BLaER1 treated with 17β-estradiol and CSF1 and Interleukin-3, amounts not matched to agents 10 nM and 100 nM (cell line): ENCODE measurements around the gene IL1A.

Experiments
- H3K27ac ChIP-seq, 11 experiments: shearing (Covaris generic); formaldehyde crosslinking; 2 replicates each; pipeline ENCODE4 v1.8.1; 2022
- H3K27me3 ChIP-seq, 11 experiments: shearing (Covaris generic); formaldehyde crosslinking; 2 replicates each; pipeline ENCODE4 v1.8.1; 2022
- H3K36me3 ChIP-seq, 11 experiments: shearing (Covaris generic); formaldehyde crosslinking; 2 replicates each; pipeline ENCODE4 v1.8.1; 2022
- H3K4me1 ChIP-seq, 10 experiments: shearing (Covaris generic); formaldehyde crosslinking; 2 replicates each; pipeline ENCODE4 v1.8.1; 2022
- H3K4me2 ChIP-seq, 11 experiments: shearing (Covaris generic); formaldehyde crosslinking; 2 replicates each; pipeline ENCODE4 v1.8.1; 2022
- H3K4me3 ChIP-seq, 10 experiments: shearing (Covaris generic); formaldehyde crosslinking; 2 replicates each; pipeline ENCODE4 v1.8.1; 2022
- H3K9ac ChIP-seq, 11 experiments: shearing (Covaris generic); formaldehyde crosslinking; 2 replicates each; pipeline ENCODE4 v1.8.1; 2022
- H3K9me3 ChIP-seq, 11 experiments: shearing (Covaris generic); formaldehyde crosslinking; replicated peaks in 1 of 11; 2 replicates each; pipeline ENCODE4 v1.8.1; 2022
- H4K20me1 ChIP-seq, 11 experiments: shearing (Covaris generic); formaldehyde crosslinking; 2 replicates each; pipeline ENCODE4 v1.8.1; 2022
- Cebpa-rat ChIP-seq, 11 experiments: shearing (Covaris generic); IDR thresholded peaks; 2 replicates each; pipeline ENCODE4 v1.8.1; 2022

Gene IL1A

GRCh38 chr2:112803691-112804521 lies 19.6 kb upstream of the IL1A start:
- Histone ChIP-seq H3K27me3 (no peaks in the 10 kb centered on the region), H3K9me3 (peaks cover 15 to 66% (median 50%) of the 10 kb centered on the region in 11 experiments), H3K36me3 (peaks cover 0 to 6% (median 0%) of the 10 kb centered on the region in 11 experiments; a peak in 3 of 22 replicates), H3K4me3 (no peak overlapping the region), H3K4me1 (peaks cover 21 to 41% (median 36%) of the 10 kb centered on the region in 10 experiments), H3K4me2 (peak overlapping the region in 6 of 11 experiments; percentile 4 to 44 (median 12); a peak in 6 of 22 replicates), H4K20me1 (no peaks in the 10 kb centered on the region), H3K9ac (no peak overlapping the region), H3K27ac (peak overlapping the region in 4 of 11 experiments; percentile 0 to 59 (median 49); a peak in 6 of 22 replicates)
- TF ChIP-seq Cebpa-rat (IDR thresholded peaks at IDR 0.05): no peak

GRCh38 chr2:112800881-112801583 lies 16.7 kb upstream of the IL1A start:
- Histone ChIP-seq H3K27me3 (no peaks in the 10 kb centered on the region), H3K9ac (no peak overlapping the region), H3K4me1 (peaks cover 36 to 67% (median 55%) of the 10 kb centered on the region in 10 experiments), H3K9me3 (peaks cover 0 to 50% (median 33%) of the 10 kb centered on the region in 11 experiments; a peak in 15 of 22 replicates), H3K27ac (peak overlapping the region in 9 of 11 experiments; percentile 15 to 87 (median 78); a peak in 13 of 22 replicates), H3K36me3 (no peaks in the 10 kb centered on the region; a peak in 1 of 22 replicates), H3K4me3 (no peak overlapping the region), H3K4me2 (peak overlapping the region in 9 of 11 experiments; percentile 17 to 84 (median 42); a peak in 12 of 22 replicates), H4K20me1 (no peaks in the 10 kb centered on the region)
- TF ChIP-seq Cebpa-rat (IDR thresholded peaks at IDR 0.05): no peak

- no peak for TF ChIP-seq Cebpa-rat (IDR thresholded peaks at IDR 0.05)
- Histone ChIP-seq H3K27ac (peak overlapping the region; percentile 2 to 87 (median 80); a peak in 20 of 22 replicates), H3K4me1 (peaks cover 46 to 78% (median 68%) of the 10 kb centered on the region in 10 experiments), H3K27me3 (no peaks in the 10 kb centered on the region), H3K9me3 (peaks cover 0 to 40% (median 24%) of the 10 kb centered on the region in 11 experiments; a peak in 11 of 22 replicates), H3K9ac (peak overlapping the region in 10 of 11 experiments; percentile 51 to 73 (median 62); a peak in 18 of 22 replicates), H3K4me2 (peak overlapping the region; percentile 46 to 86 (median 74)), H3K36me3 (no peaks in the 10 kb centered on the region; a peak in 1 of 22 replicates), H3K4me3 (peak overlapping the region in 1 of 10 experiments; percentile 20; a peak in 1 of 20 replicates), H4K20me1 (no peaks in the 10 kb centered on the region)
These were observed 15.0 kb upstream of the IL1A start for GRCh38 chr2:112798979-112799975.

GRCh38 chr2:112796486-112796885 lies 12.2 kb upstream of the IL1A start:
- no peak for TF ChIP-seq Cebpa-rat (IDR thresholded peaks at IDR 0.05)
- peaks cover 58 to 87% (median 74%) of the 10 kb centered on the region in 10 experiments for H3K4me1 ChIP-seq
- peaks cover 0 to 35% (median 24%) of the 10 kb centered on the region in 11 experiments; a peak in 18 of 22 replicates for H3K9me3 ChIP-seq
- H3K27me3 ChIP-seq: no peaks in the 10 kb centered on the region
- H3K36me3 ChIP-seq: peaks cover 0 to 11% (median 0%) of the 10 kb centered on the region in 11 experiments; a peak in 3 of 22 replicates
- no peaks in the 10 kb centered on the region for H4K20me1 ChIP-seq
- peak overlapping the region in 9 of 11 experiments; percentile 1 to 71 (median 48); a peak in 7 of 22 replicates for H3K4me2 ChIP-seq
- no peak overlapping the region for H3K9ac ChIP-seq
- peak overlapping the region in 3 of 11 experiments; percentile 2 to 85 (median 6); a peak in 1 of 22 replicates for H3K27ac ChIP-seq
- no peak overlapping the region for H3K4me3 ChIP-seq

GRCh38 chr2:112795774-112796173 lies 11.5 kb upstream of the IL1A start:
- TF ChIP-seq Cebpa-rat (IDR thresholded peaks at IDR 0.05): no peak
- peak overlapping the region in 7 of 11 experiments; percentile 3 to 85 (median 35); a peak in 7 of 22 replicates for H3K27ac ChIP-seq
- H3K36me3 ChIP-seq: peaks cover 0 to 11% (median 0%) of the 10 kb centered on the region in 11 experiments; a peak in 3 of 22 replicates
- no peak overlapping the region for H3K4me3 ChIP-seq
- H4K20me1 ChIP-seq: no peaks in the 10 kb centered on the region
- H3K4me1 ChIP-seq: peaks cover 58 to 80% (median 70%) of the 10 kb centered on the region in 10 experiments
- H3K9me3 ChIP-seq: peaks cover 0 to 39% (median 26%) of the 10 kb centered on the region in 11 experiments; a peak in 18 of 22 replicates
- H3K4me2 ChIP-seq: peak overlapping the region; percentile 1 to 71 (median 48); a peak in 18 of 22 replicates
- 0 out of 22 replicates have a peak overlapping the region, but pooled peaks of 1 of the 11 experiments have one; percentile 2 for H3K9ac ChIP-seq
- H3K27me3 ChIP-seq: no peaks in the 10 kb centered on the region

GRCh38 chr2:112794841-112795240 lies 10.5 kb upstream of the IL1A start:
- no peak overlapping the region for H3K9ac ChIP-seq
- no peaks in the 10 kb centered on the region for H4K20me1 ChIP-seq
- no peaks in the 10 kb centered on the region for H3K27me3 ChIP-seq
- no peak for TF ChIP-seq Cebpa-rat (IDR thresholded peaks at IDR 0.05)
- H3K4me1 ChIP-seq: peaks cover 49 to 70% (median 62%) of the 10 kb centered on the region in 10 experiments
- H3K27ac ChIP-seq: peak overlapping the region in 10 of 11 experiments; percentile 31 to 85 (median 62); a peak in 17 of 22 replicates
- no peak overlapping the region for H3K4me3 ChIP-seq
- peaks cover 0 to 47% (median 26%) of the 10 kb centered on the region in 11 experiments; a peak in 18 of 22 replicates for H3K9me3 ChIP-seq
- peak overlapping the region in 9 of 11 experiments; percentile 33 to 71 (median 53); a peak in 16 of 22 replicates for H3K4me2 ChIP-seq
- peaks cover 0 to 11% (median 0%) of the 10 kb centered on the region in 11 experiments; a peak in 3 of 22 replicates for H3K36me3 ChIP-seq

GRCh38 chr2:112794131-112794733 lies 9.9 kb upstream of the IL1A start:
- peak overlapping the region; percentile 3 to 71 (median 53); a peak in 19 of 22 replicates for H3K4me2 ChIP-seq

More at GRCh38 chr2:112794131-112794733, 9.9 kb upstream of the IL1A start:
- H3K27me3 ChIP-seq: no peaks in the 10 kb centered on the region
- H3K4me3 ChIP-seq: no peak overlapping the region
- H3K4me1 ChIP-seq: peaks cover 43 to 64% (median 56%) of the 10 kb centered on the region in 10 experiments
- peak overlapping the region; percentile 26 to 85 (median 53); a peak in 20 of 22 replicates for H3K27ac ChIP-seq
- H3K9me3 ChIP-seq: peaks cover 0 to 53% (median 26%) of the 10 kb centered on the region in 11 experiments; a peak in 18 of 22 replicates
- peaks cover 0 to 11% (median 0%) of the 10 kb centered on the region in 11 experiments; a peak in 3 of 22 replicates for H3K36me3 ChIP-seq
- TF ChIP-seq Cebpa-rat (IDR thresholded peaks at IDR 0.05): peak; percentile 30 to 83 (median 71); a peak in 19 of 22 replicates
- H4K20me1 ChIP-seq: no peaks in the 10 kb centered on the region
- peak overlapping the region in 3 of 11 experiments; percentile 27 to 57 (median 55); a peak in 5 of 22 replicates for H3K9ac ChIP-seq
